ENCODE results near the gene MNAT1.

DNA sequence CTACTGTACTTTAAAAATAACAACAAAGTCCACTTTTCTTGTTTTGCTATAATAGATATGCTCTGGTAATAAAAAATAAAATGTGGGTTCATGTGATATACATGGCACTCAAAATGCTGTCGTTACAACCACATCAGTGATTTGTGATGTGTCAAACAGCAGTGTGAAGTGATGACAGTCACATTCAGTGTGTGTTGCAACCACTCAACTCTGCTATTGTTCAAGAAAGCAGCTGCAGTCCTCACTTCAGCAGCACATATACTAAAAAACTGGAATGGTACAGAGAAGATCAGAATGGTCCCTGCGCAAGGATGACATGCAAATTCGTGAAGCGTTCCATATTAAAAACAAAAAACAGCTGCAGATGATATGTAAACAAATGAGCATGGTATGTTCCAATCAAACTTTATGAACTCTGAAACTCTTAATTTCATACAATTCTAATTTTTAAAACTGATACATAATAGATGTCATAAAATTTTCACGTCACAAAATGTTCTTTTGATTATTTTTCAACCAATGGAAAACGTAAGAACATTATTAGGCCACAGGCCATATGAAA lies 239.6 kb downstream of the MNAT1 start:
- TF ChIP-seq, protein P1, sequence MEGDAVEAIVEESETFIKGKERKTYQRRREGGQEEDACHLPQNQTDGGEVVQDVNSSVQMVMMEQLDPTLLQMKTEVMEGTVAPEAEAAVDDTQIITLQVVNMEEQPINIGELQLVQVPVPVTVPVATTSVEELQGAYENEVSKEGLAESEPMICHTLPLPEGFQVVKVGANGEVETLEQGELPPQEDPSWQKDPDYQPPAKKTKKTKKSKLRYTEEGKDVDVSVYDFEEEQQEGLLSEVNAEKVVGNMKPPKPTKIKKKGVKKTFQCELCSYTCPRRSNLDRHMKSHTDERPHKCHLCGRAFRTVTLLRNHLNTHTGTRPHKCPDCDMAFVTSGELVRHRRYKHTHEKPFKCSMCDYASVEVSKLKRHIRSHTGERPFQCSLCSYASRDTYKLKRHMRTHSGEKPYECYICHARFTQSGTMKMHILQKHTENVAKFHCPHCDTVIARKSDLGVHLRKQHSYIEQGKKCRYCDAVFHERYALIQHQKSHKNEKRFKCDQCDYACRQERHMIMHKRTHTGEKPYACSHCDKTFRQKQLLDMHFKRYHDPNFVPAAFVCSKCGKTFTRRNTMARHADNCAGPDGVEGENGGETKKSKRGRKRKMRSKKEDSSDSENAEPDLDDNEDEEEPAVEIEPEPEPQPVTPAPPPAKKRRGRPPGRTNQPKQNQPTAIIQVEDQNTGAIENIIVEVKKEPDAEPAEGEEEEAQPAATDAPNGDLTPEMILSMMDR (conservative IDR thresholded peaks at IDR 0.05; ENCODE audit: low read length) = no peak
- TF ChIP-seq EZH2phosphoT487 (IDR thresholded peaks at IDR 0.05; ENCODE audit: borderline replicate concordance) = no peak
